GM23338 (cell line): Measurements from ENCODE around the gene CRKL.

Experiments used
- CREB1 ChIP-seq: fragments of 250-450 bp; sonication (Bioruptor Pico); IDR thresholded peaks from 2 replicates; pipeline ENCODE4 v1.5.0; 2020; ENCODE audit warnings: low read depth, mild to moderate bottlenecking, moderate library complexity
- EZH2 ChIP-seq: fragments of 200-600 bp; sonication (generic); IDR thresholded peaks from one replicate; pipeline ENCODE4 v1.8.0; 2017; ENCODE audit warnings: antibody characterized with exemption, mild to moderate bottlenecking, low read depth; ENCODE audit not compliant: unreplicated experiment
- EZH2phosphoT487 ChIP-seq: fragments of 200-600 bp; sonication (generic); IDR thresholded peaks from one replicate; pipeline ENCODE4 v1.8.1; 2018; ENCODE audit warnings: antibody characterized with exemption; ENCODE audit not compliant: unreplicated experiment
- NANOG ChIP-seq: IDR thresholded peaks from 2 replicates; pipeline ENCODE4 v1.6.1; 2016; ENCODE audit warnings: antibody characterized with exemption, borderline replicate concordance
- POLR2AphosphoS5 ChIP-seq: IDR thresholded peaks from 2 replicates; pipeline ENCODE4 v1.6.1; 2016; ENCODE audit warnings: antibody characterized with exemption, low read depth
- STAT1 ChIP-seq: IDR thresholded peaks from one replicate; pipeline ENCODE4 v1.6.1; 2016; ENCODE audit warnings: antibody characterized with exemption; ENCODE audit not compliant: unreplicated experiment
- ZNF114 ChIP-seq: fragments of 250-450 bp; sonication (Bioruptor Pico); IDR thresholded peaks from 2 replicates; pipeline ENCODE4 v1.5.0; 2020; ENCODE audit warnings: mild to moderate bottlenecking, moderate library complexity
- ZNF331 ChIP-seq: fragments of 250-450 bp; sonication (Bioruptor Pico); IDR thresholded peaks from 2 replicates; pipeline ENCODE4 v1.5.0; 2020; ENCODE audit warnings: low read depth, mild to moderate bottlenecking, moderate library complexity
- TF ChIP-seq, protein P1 (sequence below), 2 experiments: fragments of 200-600 bp in 1 of 2; sonication (generic) in 1 of 2; conservative IDR thresholded peaks; 2 replicates each; pipeline versions ENCODE4 v1.5.1 to v1.6.1; 2016 to 2017; ENCODE audit warnings: antibody characterized with exemption in 2 of 2, low read depth in 2 of 2, mild to moderate bottlenecking in 2 of 2, moderate library complexity in 1 of 2
- TF ChIP-seq, protein P2 (sequence below): IDR thresholded peaks from one replicate; pipeline ENCODE4 v1.6.1; 2018; ENCODE audit warnings: antibody characterized with exemption; ENCODE audit not compliant: unreplicated experiment
- TF ChIP-seq, protein P3 (sequence below): fragments of 250-450 bp; sonication (Bioruptor Pico); IDR thresholded peaks from 2 replicates; pipeline ENCODE4 v1.5.0; 2020; ENCODE audit warnings: mild to moderate bottlenecking, moderate library complexity
- TF ChIP-seq, protein P4 (sequence below): IDR thresholded peaks from 2 replicates; pipeline ENCODE4 v1.6.1; 2016; ENCODE audit warnings: antibody characterized with exemption

DNA sequence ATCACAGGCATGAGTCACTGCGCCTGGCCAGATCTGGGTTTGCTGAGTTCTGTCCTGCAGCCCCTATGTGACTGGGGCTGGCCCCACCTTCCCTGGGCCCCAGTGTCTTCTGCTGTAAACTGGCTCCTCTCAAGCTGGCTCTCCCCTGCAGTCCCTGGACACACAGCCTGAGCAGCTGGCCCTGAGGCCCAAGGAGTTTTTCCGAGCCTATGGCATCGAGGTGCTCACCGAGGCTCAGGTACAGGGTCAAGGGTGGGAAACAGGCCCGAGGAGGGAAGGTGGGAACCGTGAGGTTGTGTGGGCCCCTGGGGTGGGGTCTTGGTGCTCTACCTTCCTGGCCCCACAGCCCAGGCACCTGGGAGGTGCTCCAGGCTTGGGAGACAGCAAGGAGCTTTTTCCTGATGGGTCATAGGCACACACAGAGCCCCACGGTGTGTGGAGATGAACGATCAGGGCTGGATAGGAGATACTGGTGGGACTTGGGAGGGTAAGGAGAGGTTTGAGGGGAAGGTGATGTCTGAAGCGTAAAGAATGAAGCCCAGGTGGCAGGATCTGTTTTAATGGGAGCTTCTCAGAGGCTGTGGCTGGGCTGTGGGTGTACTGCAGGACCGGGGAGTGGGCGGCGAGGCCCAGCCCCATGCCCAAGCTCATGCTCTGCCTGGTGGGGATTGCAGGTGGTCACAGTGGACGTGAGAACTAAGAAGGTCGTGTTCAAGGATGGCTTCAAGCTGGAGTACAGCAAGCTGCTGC lies 58.5 kb downstream of the CRKL start:
- TF ChIP-seq EZH2phosphoT487: no peak
- TF ChIP-seq, protein P1, sequence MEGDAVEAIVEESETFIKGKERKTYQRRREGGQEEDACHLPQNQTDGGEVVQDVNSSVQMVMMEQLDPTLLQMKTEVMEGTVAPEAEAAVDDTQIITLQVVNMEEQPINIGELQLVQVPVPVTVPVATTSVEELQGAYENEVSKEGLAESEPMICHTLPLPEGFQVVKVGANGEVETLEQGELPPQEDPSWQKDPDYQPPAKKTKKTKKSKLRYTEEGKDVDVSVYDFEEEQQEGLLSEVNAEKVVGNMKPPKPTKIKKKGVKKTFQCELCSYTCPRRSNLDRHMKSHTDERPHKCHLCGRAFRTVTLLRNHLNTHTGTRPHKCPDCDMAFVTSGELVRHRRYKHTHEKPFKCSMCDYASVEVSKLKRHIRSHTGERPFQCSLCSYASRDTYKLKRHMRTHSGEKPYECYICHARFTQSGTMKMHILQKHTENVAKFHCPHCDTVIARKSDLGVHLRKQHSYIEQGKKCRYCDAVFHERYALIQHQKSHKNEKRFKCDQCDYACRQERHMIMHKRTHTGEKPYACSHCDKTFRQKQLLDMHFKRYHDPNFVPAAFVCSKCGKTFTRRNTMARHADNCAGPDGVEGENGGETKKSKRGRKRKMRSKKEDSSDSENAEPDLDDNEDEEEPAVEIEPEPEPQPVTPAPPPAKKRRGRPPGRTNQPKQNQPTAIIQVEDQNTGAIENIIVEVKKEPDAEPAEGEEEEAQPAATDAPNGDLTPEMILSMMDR (conservative IDR thresholded peaks at IDR 0.05; ENCODE audit: low read depth in 2 of 2): no peak
- TF ChIP-seq, protein P2, sequence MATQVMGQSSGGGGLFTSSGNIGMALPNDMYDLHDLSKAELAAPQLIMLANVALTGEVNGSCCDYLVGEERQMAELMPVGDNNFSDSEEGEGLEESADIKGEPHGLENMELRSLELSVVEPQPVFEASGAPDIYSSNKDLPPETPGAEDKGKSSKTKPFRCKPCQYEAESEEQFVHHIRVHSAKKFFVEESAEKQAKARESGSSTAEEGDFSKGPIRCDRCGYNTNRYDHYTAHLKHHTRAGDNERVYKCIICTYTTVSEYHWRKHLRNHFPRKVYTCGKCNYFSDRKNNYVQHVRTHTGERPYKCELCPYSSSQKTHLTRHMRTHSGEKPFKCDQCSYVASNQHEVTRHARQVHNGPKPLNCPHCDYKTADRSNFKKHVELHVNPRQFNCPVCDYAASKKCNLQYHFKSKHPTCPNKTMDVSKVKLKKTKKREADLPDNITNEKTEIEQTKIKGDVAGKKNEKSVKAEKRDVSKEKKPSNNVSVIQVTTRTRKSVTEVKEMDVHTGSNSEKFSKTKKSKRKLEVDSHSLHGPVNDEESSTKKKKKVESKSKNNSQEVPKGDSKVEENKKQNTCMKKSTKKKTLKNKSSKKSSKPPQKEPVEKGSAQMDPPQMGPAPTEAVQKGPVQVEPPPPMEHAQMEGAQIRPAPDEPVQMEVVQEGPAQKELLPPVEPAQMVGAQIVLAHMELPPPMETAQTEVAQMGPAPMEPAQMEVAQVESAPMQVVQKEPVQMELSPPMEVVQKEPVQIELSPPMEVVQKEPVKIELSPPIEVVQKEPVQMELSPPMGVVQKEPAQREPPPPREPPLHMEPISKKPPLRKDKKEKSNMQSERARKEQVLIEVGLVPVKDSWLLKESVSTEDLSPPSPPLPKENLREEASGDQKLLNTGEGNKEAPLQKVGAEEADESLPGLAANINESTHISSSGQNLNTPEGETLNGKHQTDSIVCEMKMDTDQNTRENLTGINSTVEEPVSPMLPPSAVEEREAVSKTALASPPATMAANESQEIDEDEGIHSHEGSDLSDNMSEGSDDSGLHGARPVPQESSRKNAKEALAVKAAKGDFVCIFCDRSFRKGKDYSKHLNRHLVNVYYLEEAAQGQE: no peak
- TF ChIP-seq, protein P3, sequence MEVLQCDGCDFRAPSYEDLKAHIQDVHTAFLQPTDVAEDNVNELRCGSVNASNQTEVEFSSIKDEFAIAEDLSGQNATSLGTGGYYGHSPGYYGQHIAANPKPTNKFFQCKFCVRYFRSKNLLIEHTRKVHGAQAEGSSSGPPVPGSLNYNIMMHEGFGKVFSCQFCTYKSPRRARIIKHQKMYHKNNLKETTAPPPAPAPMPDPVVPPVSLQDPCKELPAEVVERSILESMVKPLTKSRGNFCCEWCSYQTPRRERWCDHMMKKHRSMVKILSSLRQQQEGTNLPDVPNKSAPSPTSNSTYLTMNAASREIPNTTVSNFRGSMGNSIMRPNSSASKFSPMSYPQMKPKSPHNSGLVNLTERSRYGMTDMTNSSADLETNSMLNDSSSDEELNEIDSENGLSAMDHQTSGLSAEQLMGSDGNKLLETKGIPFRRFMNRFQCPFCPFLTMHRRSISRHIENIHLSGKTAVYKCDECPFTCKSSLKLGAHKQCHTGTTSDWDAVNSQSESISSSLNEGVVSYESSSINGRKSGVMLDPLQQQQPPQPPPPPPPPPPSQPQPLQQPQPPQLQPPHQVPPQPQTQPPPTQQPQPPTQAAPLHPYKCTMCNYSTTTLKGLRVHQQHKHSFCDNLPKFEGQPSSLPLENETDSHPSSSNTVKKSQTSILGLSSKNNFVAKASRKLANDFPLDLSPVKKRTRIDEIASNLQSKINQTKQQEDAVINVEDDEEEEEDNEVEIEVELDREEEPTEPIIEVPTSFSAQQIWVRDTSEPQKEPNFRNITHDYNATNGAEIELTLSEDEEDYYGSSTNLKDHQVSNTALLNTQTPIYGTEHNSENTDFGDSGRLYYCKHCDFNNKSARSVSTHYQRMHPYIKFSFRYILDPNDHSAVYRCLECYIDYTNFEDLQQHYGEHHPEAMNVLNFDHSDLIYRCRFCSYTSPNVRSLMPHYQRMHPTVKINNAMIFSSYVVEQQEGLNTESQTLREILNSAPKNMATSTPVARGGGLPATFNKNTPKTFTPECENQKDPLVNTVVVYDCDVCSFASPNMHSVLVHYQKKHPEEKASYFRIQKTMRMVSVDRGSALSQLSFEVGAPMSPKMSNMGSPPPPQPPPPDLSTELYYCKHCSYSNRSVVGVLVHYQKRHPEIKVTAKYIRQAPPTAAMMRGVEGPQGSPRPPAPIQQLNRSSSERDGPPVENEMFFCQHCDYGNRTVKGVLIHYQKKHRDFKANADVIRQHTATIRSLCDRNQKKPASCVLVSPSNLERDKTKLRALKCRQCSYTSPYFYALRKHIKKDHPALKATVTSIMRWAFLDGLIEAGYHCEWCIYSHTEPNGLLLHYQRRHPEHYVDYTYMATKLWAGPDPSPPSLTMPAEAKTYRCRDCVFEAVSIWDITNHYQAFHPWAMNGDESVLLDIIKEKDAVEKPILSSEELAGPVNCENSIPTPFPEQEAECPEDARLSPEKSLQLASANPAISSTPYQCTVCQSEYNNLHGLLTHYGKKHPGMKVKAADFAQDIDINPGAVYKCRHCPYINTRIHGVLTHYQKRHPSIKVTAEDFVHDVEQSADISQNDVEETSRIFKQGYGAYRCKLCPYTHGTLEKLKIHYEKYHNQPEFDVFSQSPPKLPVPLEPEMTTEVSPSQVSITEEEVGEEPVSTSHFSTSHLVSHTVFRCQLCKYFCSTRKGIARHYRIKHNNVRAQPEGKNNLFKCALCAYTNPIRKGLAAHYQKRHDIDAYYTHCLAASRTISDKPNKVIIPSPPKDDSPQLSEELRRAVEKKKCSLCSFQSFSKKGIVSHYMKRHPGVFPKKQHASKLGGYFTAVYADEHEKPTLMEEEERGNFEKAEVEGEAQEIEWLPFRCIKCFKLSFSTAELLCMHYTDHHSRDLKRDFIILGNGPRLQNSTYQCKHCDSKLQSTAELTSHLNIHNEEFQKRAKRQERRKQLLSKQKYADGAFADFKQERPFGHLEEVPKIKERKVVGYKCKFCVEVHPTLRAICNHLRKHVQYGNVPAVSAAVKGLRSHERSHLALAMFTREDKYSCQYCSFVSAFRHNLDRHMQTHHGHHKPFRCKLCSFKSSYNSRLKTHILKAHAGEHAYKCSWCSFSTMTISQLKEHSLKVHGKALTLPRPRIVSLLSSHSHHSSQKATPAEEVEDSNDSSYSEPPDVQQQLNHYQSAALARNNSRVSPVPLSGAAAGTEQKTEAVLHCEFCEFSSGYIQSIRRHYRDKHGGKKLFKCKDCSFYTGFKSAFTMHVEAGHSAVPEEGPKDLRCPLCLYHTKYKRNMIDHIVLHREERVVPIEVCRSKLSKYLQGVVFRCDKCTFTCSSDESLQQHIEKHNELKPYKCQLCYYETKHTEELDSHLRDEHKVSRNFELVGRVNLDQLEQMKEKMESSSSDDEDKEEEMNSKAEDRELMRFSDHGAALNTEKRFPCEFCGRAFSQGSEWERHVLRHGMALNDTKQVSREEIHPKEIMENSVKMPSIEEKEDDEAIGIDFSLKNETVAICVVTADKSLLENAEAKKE (CRISPR knock-in tag): no peak
- TF ChIP-seq POLR2AphosphoS5: no peak
- TF ChIP-seq EZH2: no peak
- TF ChIP-seq ZNF331: no peak
- TF ChIP-seq CREB1 (CRISPR knock-in tag): no peak
- TF ChIP-seq, protein P4, sequence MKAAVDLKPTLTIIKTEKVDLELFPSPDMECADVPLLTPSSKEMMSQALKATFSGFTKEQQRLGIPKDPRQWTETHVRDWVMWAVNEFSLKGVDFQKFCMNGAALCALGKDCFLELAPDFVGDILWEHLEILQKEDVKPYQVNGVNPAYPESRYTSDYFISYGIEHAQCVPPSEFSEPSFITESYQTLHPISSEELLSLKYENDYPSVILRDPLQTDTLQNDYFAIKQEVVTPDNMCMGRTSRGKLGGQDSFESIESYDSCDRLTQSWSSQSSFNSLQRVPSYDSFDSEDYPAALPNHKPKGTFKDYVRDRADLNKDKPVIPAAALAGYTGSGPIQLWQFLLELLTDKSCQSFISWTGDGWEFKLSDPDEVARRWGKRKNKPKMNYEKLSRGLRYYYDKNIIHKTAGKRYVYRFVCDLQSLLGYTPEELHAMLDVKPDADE: no peak
- TF ChIP-seq STAT1: no peak
- TF ChIP-seq ZNF114 (CRISPR knock-in tag): no peak
- TF ChIP-seq NANOG: no peak
